HG02763 (cell line): ENCODE data around the gene FCER1G.
"Not testable (repeated sequence)": the region's sequence is repeated elsewhere in the genome, so short reads cannot be mapped to it uniquely, and the experiment has no call there.

Experiments used
- ATAC-seq: cut with Tn5 transposase; IDR thresholded peaks from one replicate; pipeline ENCODE4 v1.9.1; 2021; ENCODE audit warnings: mild to moderate bottlenecking, moderate library complexity; ENCODE audit not compliant: unreplicated experiment

Gene FCER1G

DNA sequence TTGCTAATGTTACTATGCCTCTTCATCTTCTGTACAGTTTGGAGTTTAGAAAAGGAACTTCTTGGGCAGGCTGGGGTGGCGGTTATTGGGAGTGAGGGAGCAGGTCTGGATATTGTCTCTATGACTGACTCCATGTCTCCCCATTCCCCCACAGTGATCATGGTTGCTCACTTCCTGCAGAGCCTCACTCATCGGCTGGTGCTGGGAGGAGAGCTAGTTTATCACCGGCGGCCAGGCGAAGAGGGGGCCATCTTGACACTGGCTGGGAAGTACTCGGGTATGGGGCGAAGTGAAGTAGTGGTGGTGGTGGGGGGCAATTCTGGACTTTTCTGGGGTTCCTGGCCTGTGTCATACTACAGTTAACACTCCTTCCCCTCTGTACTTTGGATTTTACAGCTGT is 12.9 kb downstream of the FCER1G start:
- no peak for ATAC-seq

GRCh38 chr1:161229896-161230295 is 14.8 kb downstream of the FCER1G start:
- no peak for ATAC-seq

GRCh38 chr1:161230762-161231161 is 15.7 kb downstream of the FCER1G start:
- ATAC-seq, result no peak

DNA sequence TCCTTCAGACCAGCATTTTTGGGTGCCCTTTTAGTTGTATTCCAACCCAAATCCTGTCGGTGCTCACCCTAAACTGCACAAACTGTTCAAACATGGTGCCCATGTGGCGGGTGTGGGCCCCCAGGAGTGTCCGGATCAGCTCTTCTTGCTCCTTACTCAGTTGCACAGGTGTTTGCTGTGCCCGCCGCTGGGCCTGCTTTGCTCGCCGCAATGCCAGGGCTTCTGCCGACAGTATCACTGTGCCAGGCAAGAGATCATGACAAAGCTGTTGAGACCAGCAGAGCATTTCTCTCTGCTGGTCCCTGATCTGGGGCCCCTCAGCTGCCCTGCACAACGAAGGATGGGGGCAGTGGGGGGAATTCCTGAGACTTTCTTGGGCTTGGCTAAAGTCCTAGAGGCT is 18.0 kb downstream of the FCER1G start:
- no peak for ATAC-seq

- no peak for ATAC-seq
These were observed 21.1 kb downstream of the FCER1G start for GRCh38 chr1:161235957-161236775.

- no peak for ATAC-seq
These were observed 23.0 kb downstream of the FCER1G start, which contains the start of gene NR1I3 for GRCh38 chr1:161238039-161238473. NR1I3 (minus strand) TSS chr1:161238203; CDS start chr1:161236565, 1,638 bp downstream.

- no peak for ATAC-seq
These were observed 26.6 kb downstream of the FCER1G start for GRCh38 chr1:161241682-161242081.

GRCh38 chr1:161242313-161242712 is 27.2 kb downstream of the FCER1G start:
- no peak for ATAC-seq

- no peak for ATAC-seq
These were observed 29.8 kb downstream of the FCER1G start for GRCh38 chr1:161244888-161245287.

DNA sequence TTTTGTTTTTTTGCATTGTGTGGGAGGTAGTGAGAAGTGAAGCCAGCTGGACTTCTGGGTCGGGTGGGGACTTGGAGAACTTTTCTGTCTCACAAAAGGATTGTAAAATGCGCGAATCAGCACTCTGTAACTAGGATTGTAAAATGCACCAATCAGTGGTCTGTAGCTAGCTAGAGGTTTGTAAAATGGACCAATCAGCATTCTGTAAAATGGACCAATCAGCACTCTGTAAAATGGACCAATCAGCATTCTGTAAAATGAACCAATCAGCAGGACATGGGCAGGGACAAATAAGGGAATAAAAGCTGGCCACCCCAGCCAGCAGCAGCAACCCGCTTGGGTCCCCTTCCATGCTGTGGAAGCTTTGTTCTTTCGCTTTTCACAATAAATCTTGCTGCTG is 35.0 kb downstream of the FCER1G start:
- ATAC-seq, result not testable (repeated sequence)

- no peak for ATAC-seq
These were observed 35.7 kb downstream of the FCER1G start for GRCh38 chr1:161250829-161251228.

GRCh38 chr1:161251579-161251978 is 36.5 kb downstream of the FCER1G start:
- ATAC-seq, result no peak

GRCh38 chr1:161255302-161255701 is 40.2 kb downstream of the FCER1G start:
- not testable (repeated sequence) for ATAC-seq

GRCh38 chr1:161255955-161256520 is 40.9 kb downstream of the FCER1G start:
- not testable (repeated sequence) for ATAC-seq

DNA sequence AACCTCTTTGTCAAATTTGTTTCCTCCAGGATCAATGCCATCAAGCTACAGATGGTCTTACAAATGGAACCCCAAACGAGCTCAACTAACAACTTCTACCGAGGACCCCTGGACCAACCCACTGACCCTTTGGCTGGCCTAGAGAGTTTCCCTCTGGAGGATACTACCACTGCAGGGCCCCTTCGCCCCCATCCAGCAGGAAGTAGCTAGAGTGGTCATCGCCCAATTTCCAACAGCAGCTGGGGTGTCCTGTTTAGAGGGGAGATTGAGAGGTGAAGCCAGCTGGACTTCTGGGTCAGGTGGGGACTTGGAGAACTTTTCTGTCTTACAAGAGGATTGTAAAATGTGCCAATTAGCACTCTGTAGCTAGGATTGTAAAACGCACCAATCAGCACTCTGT is 42.0 kb downstream of the FCER1G start:
- not testable (repeated sequence) for ATAC-seq

- no peak for ATAC-seq
These were observed 43.6 kb downstream of the FCER1G start, which contains the start of gene PCP4L1 for GRCh38 chr1:161258439-161259344. PCP4L1 (plus strand) TSS chr1:161258745; CDS start chr1:161258975, 230 bp downstream.

DNA sequence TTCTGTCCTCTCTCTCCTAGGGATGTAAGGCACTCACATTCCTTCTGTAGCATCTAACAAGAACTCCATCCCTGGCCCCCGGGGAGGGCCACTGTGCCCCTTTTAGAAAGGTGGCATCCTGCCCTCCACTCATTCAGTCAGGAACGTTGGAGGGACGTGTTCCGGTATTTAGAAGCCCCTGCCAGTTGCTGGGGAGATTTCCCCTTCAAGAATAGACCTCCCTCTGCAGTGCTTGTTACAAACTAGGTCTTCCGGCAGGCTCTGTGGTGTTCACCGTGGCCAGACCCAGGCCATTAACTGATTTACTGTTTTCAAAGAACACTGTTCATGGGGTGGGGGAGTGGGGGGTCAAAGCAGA is 44.2 kb downstream of the FCER1G start:
- ATAC-seq, result no peak

DNA sequence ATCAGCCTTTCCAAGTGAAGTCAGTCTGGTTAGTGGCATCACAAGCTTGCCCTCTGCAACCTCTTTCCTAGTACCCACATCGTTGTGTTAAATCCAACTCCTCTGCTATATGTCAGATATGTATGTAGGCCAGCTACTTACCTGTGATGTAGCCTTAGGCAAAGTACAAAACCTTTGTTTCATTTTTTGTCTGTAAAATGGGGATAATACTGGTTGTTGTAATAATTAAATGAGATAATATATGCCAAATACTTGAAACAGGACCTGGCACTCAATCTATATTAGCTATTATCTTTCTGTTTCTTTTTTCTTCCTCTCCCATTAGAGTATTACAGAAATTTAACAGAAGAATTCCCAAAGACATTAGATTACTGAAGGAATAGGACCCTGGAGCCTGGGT is 44.7 kb downstream of the FCER1G start:
- ATAC-seq, result no peak

DNA sequence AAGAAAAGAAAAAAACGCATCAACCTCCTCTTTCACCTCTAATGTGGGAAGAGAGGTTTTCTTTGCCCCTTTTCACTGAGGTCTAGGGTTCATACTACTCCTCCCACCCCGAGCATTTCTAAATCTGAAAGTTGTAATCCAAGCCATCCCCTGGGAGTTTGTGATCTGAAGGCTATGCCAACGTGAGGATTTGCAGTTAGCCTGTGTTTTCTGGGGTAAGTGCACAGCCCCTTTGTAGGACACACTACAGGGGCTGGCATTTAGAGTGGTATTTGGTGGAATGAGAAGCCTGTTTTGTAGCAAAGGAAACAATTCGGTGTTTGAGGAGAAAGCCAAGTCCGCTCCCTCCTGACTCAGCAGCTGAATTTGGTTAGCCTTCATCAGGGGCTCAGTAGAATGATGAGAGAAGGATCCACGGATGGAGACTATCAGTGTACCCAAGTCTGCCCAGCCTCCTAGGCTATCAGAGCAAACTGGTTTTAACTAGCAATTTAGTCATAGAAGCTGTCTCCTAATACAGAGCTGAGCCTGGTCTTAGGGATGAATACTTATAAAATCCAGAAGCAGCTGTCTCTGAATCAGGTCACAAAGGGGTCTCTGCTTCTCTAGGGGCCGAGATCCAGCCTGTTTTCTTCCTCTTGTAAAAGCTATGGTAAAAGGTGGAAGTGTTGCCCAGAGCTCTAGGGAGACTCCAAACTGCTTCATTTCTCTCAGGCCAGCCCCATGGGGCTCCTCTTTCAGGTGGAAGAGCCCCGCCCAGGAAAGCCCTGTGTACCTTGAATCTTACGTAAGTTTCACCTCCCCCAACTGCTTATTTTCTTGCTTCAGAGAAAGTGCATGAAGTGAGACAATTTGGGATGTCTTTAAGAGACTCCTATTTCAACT is 45.5 kb downstream of the FCER1G start:
- ATAC-seq, result no peak
